HFFc6 (cell line): Measurements from ENCODE around the gene GPR108. TPM values are rescaled to one million over a fixed set of nuclear protein-coding genes. Genes with fewer than 3 reads are reported as not detected.

Experiments used
- DNase-seq: peaks from one replicate; pipeline ENCODE4 v3.0.0-alpha.2; 2018
- H3K27ac Mint-ChIP-seq: 2 replicates; pipeline ENCODE4 v1.8.0; 2020; ENCODE audit warnings: mild to moderate bottlenecking, mixed read lengths
- H3K27me3 Mint-ChIP-seq: 2 replicates; pipeline ENCODE4 v1.8.0; 2021; ENCODE audit warnings: mild to moderate bottlenecking, moderate library complexity, mixed read lengths; ENCODE audit not compliant: insufficient read depth
- H3K36me3 Mint-ChIP-seq: 2 replicates; pipeline ENCODE4 v1.8.0; 2021; ENCODE audit warnings: low read depth, mixed read lengths
- H3K4me1 Mint-ChIP-seq: 2 replicates; pipeline ENCODE4 v1.8.0; 2020; ENCODE audit warnings: low read depth, mixed read lengths
- H3K4me3 Mint-ChIP-seq: 2 replicates; pipeline ENCODE4 v1.8.0; 2020; ENCODE audit warnings: mild to moderate bottlenecking, moderate library complexity, mixed read lengths
- H3K9me3 Mint-ChIP-seq: 2 replicates; pipeline ENCODE4 v1.8.0; 2020; ENCODE audit warnings: mild to moderate bottlenecking, mixed read lengths
- CTCF ChIP-seq: fragments of 200-600 bp; sonication (generic); IDR thresholded peaks from 2 replicates; pipeline ENCODE4 v1.5.0; 2021; ENCODE audit warnings: antibody characterized with exemption, mild to moderate bottlenecking
- total RNA-seq, 6 experiments: library from RNA; stranded (reverse); fragmentation: NEBNext Ultra II Directional; extraction: Animal tissue kit (Norgen Biotek cat#: 25700); gene quantifications; 2 replicates in 1 of 6; 3 replicates in 5 of 6; pipeline ENCODE4 v1.2.3, GENCODE V29; 2021

Gene GPR108
- total RNA-seq, 6 experiments from 2014 or later: 52.2 to 60.5 (median 56.4) TPM

GRCh38 chr19:6725513-6726231 is 11.7 kb downstream of the GPR108 start:
- Mint-ChIP-seq H3K27ac (no peak overlapping the region), H3K36me3 (peaks cover 6% of the 10 kb centered on the region; the same call in 1 of the 2 replicates), H3K27me3 (peaks cover 15% of the 10 kb centered on the region), H3K4me3 (no peak overlapping the region), H3K4me1 (peaks cover 18% of the 10 kb centered on the region), H3K9me3 (no peaks in the 10 kb centered on the region)
- DNase-seq: no peak
- TF ChIP-seq CTCF: no peak

- H3K9me3 Mint-ChIP-seq: no peaks in the 10 kb centered on the region
- no peak for TF ChIP-seq CTCF
- H3K36me3 Mint-ChIP-seq: peaks cover 4% of the 10 kb centered on the region; the same call in 1 of the 2 replicates
- H3K27ac Mint-ChIP-seq: no peak overlapping the region
- peaks cover 20% of the 10 kb centered on the region for H3K4me1 Mint-ChIP-seq
- H3K4me3 Mint-ChIP-seq: no peak overlapping the region
- DNase-seq: no peak
- H3K27me3 Mint-ChIP-seq: peaks cover 17% of the 10 kb centered on the region
Measured at GRCh38 chr19:6724631-6725492, 12.5 kb downstream of the GPR108 start.

GRCh38 chr19:6723738-6724137 is 13.6 kb downstream of the GPR108 start:
- Mint-ChIP-seq H3K36me3 (no peaks in the 10 kb centered on the region), H3K9me3 (no peaks in the 10 kb centered on the region; the same call in 1 of the 2 replicates), H3K27ac (no peak overlapping the region), H3K27me3 (peaks cover 17% of the 10 kb centered on the region), H3K4me3 (no peak overlapping the region), H3K4me1 (peaks cover 20% of the 10 kb centered on the region)
- no peak for DNase-seq
- TF ChIP-seq CTCF: no peak

GRCh38 chr19:6723108-6723618 is 14.2 kb downstream of the GPR108 start:
- H3K36me3 Mint-ChIP-seq: no peaks in the 10 kb centered on the region
- DNase-seq: no peak
- H3K4me1 Mint-ChIP-seq: peaks cover 20% of the 10 kb centered on the region
- peak overlapping the region; percentile 5; the same call in 1 of the 2 replicates for H3K4me3 Mint-ChIP-seq
- H3K9me3 Mint-ChIP-seq: peaks cover 4% of the 10 kb centered on the region; the same call in 1 of the 2 replicates
- no peak overlapping the region for H3K27ac Mint-ChIP-seq
- H3K27me3 Mint-ChIP-seq: peaks cover 17% of the 10 kb centered on the region
- no peak for TF ChIP-seq CTCF

- H3K36me3 Mint-ChIP-seq: peaks cover 6% of the 10 kb centered on the region
- no peak for TF ChIP-seq CTCF
- peaks cover 19% of the 10 kb centered on the region for H3K27me3 Mint-ChIP-seq
- H3K27ac Mint-ChIP-seq: no peak overlapping the region
- H3K4me3 Mint-ChIP-seq: peak overlapping the region; percentile 16; the same call in 1 of the 2 replicates
- no peak for DNase-seq
- peaks cover 20% of the 10 kb centered on the region for H3K4me1 Mint-ChIP-seq
- peaks cover 14% of the 10 kb centered on the region for H3K9me3 Mint-ChIP-seq
Measured at GRCh38 chr19:6721773-6722172, 15.6 kb downstream of the GPR108 start.
